HFFc6 (cell line): Measurements from ENCODE around the gene MAGI1. TPM values are rescaled to one million over a fixed set of nuclear protein-coding genes. Genes with fewer than 3 reads are reported as not detected.

Source experiments
- DNase-seq: peaks from one replicate; pipeline ENCODE4 v3.0.0-alpha.2; 2018
- H3K27ac Mint-ChIP-seq: 2 replicates; pipeline ENCODE4 v1.8.0; 2020; ENCODE audit warnings: mild to moderate bottlenecking, mixed read lengths
- H3K27me3 Mint-ChIP-seq: 2 replicates; pipeline ENCODE4 v1.8.0; 2021; ENCODE audit warnings: mild to moderate bottlenecking, moderate library complexity, mixed read lengths; ENCODE audit not compliant: insufficient read depth
- H3K36me3 Mint-ChIP-seq: 2 replicates; pipeline ENCODE4 v1.8.0; 2021; ENCODE audit warnings: low read depth, mixed read lengths
- H3K4me1 Mint-ChIP-seq: 2 replicates; pipeline ENCODE4 v1.8.0; 2020; ENCODE audit warnings: low read depth, mixed read lengths
- H3K4me3 Mint-ChIP-seq: 2 replicates; pipeline ENCODE4 v1.8.0; 2020; ENCODE audit warnings: mild to moderate bottlenecking, moderate library complexity, mixed read lengths
- H3K9me3 Mint-ChIP-seq: 2 replicates; pipeline ENCODE4 v1.8.0; 2020; ENCODE audit warnings: mild to moderate bottlenecking, mixed read lengths
- total RNA-seq, 6 experiments: library from RNA; stranded (reverse); fragmentation: NEBNext Ultra II Directional; extraction: Animal tissue kit (Norgen Biotek cat#: 25700); gene quantifications; 2 replicates in 1 of 6; 3 replicates in 5 of 6; pipeline ENCODE4 v1.2.3, GENCODE V29; 2021
- TF ChIP-seq, protein P1 (sequence below): fragments of 200-600 bp; sonication (generic); IDR thresholded peaks from 2 replicates; pipeline ENCODE4 v1.5.0; 2021; ENCODE audit warnings: antibody characterized with exemption, mild to moderate bottlenecking

MAGI1 gene
- total RNA-seq, 6 experiments from 2014 or later = 21.1 to 30.5 (median 22.4) TPM

GRCh38 chr3:65831733-65832425, 206.8 kb downstream of the MAGI1 start:
- Mint-ChIP-seq H3K27ac (peak overlapping the region; percentile 76), H3K4me1 (peaks cover 96% of the 10 kb centered on the region), H3K36me3 (peaks cover 12% of the 10 kb centered on the region), H3K4me3 (peak overlapping the region; percentile 73), H3K27me3 (peaks cover 2% of the 10 kb centered on the region; the same call in 1 of the 2 replicates), H3K9me3 (peaks cover 5% of the 10 kb centered on the region)
- TF ChIP-seq, protein P1, sequence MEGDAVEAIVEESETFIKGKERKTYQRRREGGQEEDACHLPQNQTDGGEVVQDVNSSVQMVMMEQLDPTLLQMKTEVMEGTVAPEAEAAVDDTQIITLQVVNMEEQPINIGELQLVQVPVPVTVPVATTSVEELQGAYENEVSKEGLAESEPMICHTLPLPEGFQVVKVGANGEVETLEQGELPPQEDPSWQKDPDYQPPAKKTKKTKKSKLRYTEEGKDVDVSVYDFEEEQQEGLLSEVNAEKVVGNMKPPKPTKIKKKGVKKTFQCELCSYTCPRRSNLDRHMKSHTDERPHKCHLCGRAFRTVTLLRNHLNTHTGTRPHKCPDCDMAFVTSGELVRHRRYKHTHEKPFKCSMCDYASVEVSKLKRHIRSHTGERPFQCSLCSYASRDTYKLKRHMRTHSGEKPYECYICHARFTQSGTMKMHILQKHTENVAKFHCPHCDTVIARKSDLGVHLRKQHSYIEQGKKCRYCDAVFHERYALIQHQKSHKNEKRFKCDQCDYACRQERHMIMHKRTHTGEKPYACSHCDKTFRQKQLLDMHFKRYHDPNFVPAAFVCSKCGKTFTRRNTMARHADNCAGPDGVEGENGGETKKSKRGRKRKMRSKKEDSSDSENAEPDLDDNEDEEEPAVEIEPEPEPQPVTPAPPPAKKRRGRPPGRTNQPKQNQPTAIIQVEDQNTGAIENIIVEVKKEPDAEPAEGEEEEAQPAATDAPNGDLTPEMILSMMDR = no peak
- DNase-seq = peak; percentile 56

DNA sequence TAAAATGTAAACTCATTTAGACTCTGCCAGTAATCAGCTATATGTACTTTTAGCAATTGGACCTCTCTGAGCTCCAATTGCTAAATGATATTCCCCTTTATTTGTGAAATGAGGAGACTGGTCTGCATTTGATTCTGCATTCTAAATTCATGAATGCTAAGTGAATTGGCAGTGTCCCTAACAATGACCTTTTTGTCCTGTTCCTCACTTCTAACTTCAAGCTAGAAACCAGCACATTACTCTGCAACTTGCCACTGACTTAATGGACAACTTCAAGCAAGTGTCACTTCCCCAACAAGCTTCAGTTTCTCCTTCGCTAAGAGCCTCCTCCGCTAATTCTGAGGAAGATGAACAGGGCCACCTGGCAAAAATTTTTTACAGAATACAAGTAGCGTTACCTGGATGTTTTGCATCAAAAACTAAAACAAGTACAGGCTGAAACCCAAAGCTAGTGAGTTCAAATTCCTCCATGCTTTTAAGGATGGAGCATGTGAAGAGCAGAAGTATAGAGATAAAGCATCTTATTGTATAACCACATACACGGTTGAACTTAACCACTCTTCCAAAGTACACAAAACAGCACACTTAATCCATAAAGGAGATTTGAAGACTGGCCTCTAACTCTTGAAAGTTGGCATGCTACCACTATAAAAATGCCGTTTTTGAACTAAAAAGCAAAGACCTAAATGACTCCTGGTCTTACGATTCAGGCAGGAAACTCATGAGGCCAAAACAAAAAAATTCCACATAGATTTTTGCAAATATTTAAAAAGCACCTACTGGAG, 207.6 kb downstream of the MAGI1 start:
- Mint-ChIP-seq H3K9me3 (peaks cover 2% of the 10 kb centered on the region), H3K4me1 (peaks cover 91% of the 10 kb centered on the region), H3K27me3 (no peaks in the 10 kb centered on the region), H3K27ac (peak overlapping the region; percentile 76), H3K4me3 (peak overlapping the region; percentile 73), H3K36me3 (peaks cover 5% of the 10 kb centered on the region)
- no peak for DNase-seq
- TF ChIP-seq, protein P1 = no peak

DNA sequence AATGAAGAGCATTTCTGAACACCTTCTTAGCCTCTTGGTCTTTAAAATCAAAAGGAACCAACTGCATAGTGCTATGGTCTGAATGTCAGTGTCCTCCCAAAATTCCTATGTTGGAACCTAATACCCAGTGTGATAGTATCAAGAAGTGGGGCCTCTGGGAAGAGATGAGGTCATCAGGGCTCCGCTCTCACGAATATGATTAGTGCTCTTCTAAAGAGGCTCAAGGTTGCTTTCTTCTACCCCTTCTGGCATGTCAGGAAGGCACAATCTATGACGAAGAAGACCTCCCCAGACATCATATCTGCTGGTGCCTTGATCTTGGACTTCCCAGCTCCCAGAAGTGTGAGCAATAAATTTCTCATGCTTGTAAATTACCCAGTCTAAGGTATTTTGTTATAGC, 209.5 kb downstream of the MAGI1 start:
- H3K27me3 Mint-ChIP-seq = no peaks in the 10 kb centered on the region

DNA sequence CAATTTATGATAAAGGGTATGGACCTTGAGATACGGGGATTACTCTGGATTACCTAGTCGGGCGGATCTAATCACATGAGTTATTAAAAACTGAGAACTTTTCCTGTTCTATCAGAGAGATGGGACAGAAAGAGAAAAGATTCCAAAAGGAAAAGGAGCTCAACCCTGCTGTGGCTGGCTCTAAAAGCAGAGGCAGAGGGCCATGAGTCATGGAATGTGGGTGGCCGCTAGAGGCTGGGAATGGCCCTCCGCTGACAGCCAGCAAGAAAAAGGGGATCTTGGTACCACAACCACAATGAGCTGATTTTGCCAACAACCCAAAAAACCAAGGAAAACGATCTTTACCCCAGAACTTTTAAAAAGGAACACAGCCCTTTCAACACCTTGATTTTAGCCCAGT, 210.0 kb downstream of the MAGI1 start:
- Mint-ChIP-seq H3K27ac (peak overlapping the region; percentile 61; the same call in 1 of the 2 replicates), H3K36me3 (no peaks in the 10 kb centered on the region), H3K27me3 (no peaks in the 10 kb centered on the region), H3K4me3 (peak overlapping the region; percentile 67), H3K4me1 (peaks cover 67% of the 10 kb centered on the region), H3K9me3 (no peaks in the 10 kb centered on the region)
- DNase-seq = no peak
- TF ChIP-seq, protein P1 = no peak

More for the DNA sequence above, 209.5 kb downstream of the MAGI1 start:
- Mint-ChIP-seq H3K27ac (peak overlapping the region; percentile 29; the same call in 1 of the 2 replicates), H3K4me1 (peaks cover 72% of the 10 kb centered on the region), H3K36me3 (no peaks in the 10 kb centered on the region), H3K9me3 (no peaks in the 10 kb centered on the region), H3K4me3 (peak overlapping the region; percentile 67; the same call in 1 of the 2 replicates)
- TF ChIP-seq, protein P1 = no peak
- DNase-seq = no peak

- Mint-ChIP-seq H3K4me1 (peaks cover 51% of the 10 kb centered on the region), H3K27ac (no peak overlapping the region), H3K27me3 (no peaks in the 10 kb centered on the region), H3K4me3 (no peak overlapping the region), H3K9me3 (no peaks in the 10 kb centered on the region), H3K36me3 (no peaks in the 10 kb centered on the region; the same call in 1 of the 2 replicates)
- no peak for DNase-seq
- TF ChIP-seq, protein P1 = no peak
These were observed 211.6 kb downstream of the MAGI1 start for GRCh38 chr3:65827076-65827475.
